ENCODE measurements around the gene WWC2.
"Not testable (repeated sequence)": the region's sequence is repeated elsewhere in the genome, so short reads cannot be mapped to it uniquely, and the experiment has no call there.

WWC2 gene

GRCh38 chr4:183141997-183142396, 42.9 kb downstream of the WWC2 start:
- peaks cover 5% of the 10 kb centered on the region for H3K4me1 ChIP-seq (ENCODE audit: control insufficient read depth, insufficient read depth, low read length)
- H3K27me3 ChIP-seq (ENCODE audit: control insufficient read depth in 1 of 2, insufficient read depth in 2 of 2, low read length in 2 of 2): no peaks in the 10 kb centered on the region
- H3K36me3 ChIP-seq (ENCODE audit: control insufficient read depth in 2 of 2, insufficient read depth in 2 of 2, low read length in 2 of 2): no peaks in the 10 kb centered on the region
- no peak overlapping the region for H3K9ac ChIP-seq (ENCODE audit: low read length in 2 of 2)
- H3K9me3 ChIP-seq (ENCODE audit: control insufficient read depth in 2 of 2, low read length in 2 of 2): no peaks in the 10 kb centered on the region
- H3K27ac ChIP-seq (ENCODE audit: low read length): no peak overlapping the region
- no peak overlapping the region for H3K4me3 ChIP-seq (ENCODE audit: low read length in 2 of 2)

- H3K9me3 ChIP-seq (ENCODE audit: control insufficient read depth in 2 of 2, low read length in 2 of 2): no peaks in the 10 kb centered on the region
- H3K4me3 ChIP-seq (ENCODE audit: low read length in 2 of 2): no peak overlapping the region
- no peak overlapping the region for H3K9ac ChIP-seq (ENCODE audit: low read length in 2 of 2)
- H3K27ac ChIP-seq (ENCODE audit: low read length): no peak overlapping the region
- H3K4me1 ChIP-seq (ENCODE audit: control insufficient read depth, insufficient read depth, low read length): peaks cover 5% of the 10 kb centered on the region
- no peaks in the 10 kb centered on the region for H3K27me3 ChIP-seq (ENCODE audit: control insufficient read depth in 1 of 2, insufficient read depth in 2 of 2, low read length in 2 of 2)
- H3K36me3 ChIP-seq (ENCODE audit: control insufficient read depth in 2 of 2, insufficient read depth in 2 of 2, low read length in 2 of 2): no peaks in the 10 kb centered on the region
Observed at GRCh38 chr4:183142571-183143550, 43.8 kb downstream of the WWC2 start.

GRCh38 chr4:183144787-183145186, 45.7 kb downstream of the WWC2 start:
- Histone ChIP-seq H3K36me3 (ENCODE audit: control insufficient read depth in 2 of 2, insufficient read depth in 2 of 2, low read length in 2 of 2) (no peaks in the 10 kb centered on the region), H3K9me3 (ENCODE audit: control insufficient read depth in 2 of 2, low read length in 2 of 2) (no peaks in the 10 kb centered on the region), H3K9ac (ENCODE audit: low read length in 2 of 2) (no peak overlapping the region), H3K27ac (ENCODE audit: low read length) (no peak overlapping the region), H3K27me3 (ENCODE audit: control insufficient read depth in 1 of 2, insufficient read depth in 2 of 2, low read length in 2 of 2) (no peaks in the 10 kb centered on the region), H3K4me1 (ENCODE audit: control insufficient read depth, insufficient read depth, low read length) (peaks cover 5% of the 10 kb centered on the region), H3K4me3 (ENCODE audit: low read length in 2 of 2) (no peak overlapping the region)

- Histone ChIP-seq H3K4me1 (ENCODE audit: control insufficient read depth, insufficient read depth, low read length) (peaks cover 5% of the 10 kb centered on the region), H3K27me3 (ENCODE audit: control insufficient read depth in 1 of 2, insufficient read depth in 2 of 2, low read length in 2 of 2) (no peaks in the 10 kb centered on the region)
Observed at GRCh38 chr4:183145773-183146172, 46.7 kb downstream of the WWC2 start.

GRCh38 chr4:183146478-183146877, 47.4 kb downstream of the WWC2 start:
- no peak overlapping the region for H3K4me3 ChIP-seq (ENCODE audit: low read length in 2 of 2)
- no peaks in the 10 kb centered on the region for H3K9me3 ChIP-seq (ENCODE audit: control insufficient read depth in 2 of 2, low read length in 2 of 2)
- H3K27ac ChIP-seq (ENCODE audit: low read length): no peak overlapping the region
- peaks cover 5% of the 10 kb centered on the region for H3K4me1 ChIP-seq (ENCODE audit: control insufficient read depth, insufficient read depth, low read length)
- H3K36me3 ChIP-seq (ENCODE audit: control insufficient read depth in 2 of 2, insufficient read depth in 2 of 2, low read length in 2 of 2): no peaks in the 10 kb centered on the region
- H3K9ac ChIP-seq (ENCODE audit: low read length in 2 of 2): no peak overlapping the region
- no peaks in the 10 kb centered on the region for H3K27me3 ChIP-seq (ENCODE audit: control insufficient read depth in 1 of 2, insufficient read depth in 2 of 2, low read length in 2 of 2)

More at GRCh38 chr4:183145773-183146172, 46.7 kb downstream of the WWC2 start:
- no peak overlapping the region for H3K9ac ChIP-seq (ENCODE audit: low read length in 2 of 2)
- H3K4me3 ChIP-seq (ENCODE audit: low read length in 2 of 2): no peak overlapping the region
- no peak overlapping the region for H3K27ac ChIP-seq (ENCODE audit: low read length)
- no peaks in the 10 kb centered on the region for H3K36me3 ChIP-seq (ENCODE audit: control insufficient read depth in 2 of 2, insufficient read depth in 2 of 2, low read length in 2 of 2)
- no peaks in the 10 kb centered on the region for H3K9me3 ChIP-seq (ENCODE audit: control insufficient read depth in 2 of 2, low read length in 2 of 2)

- Histone ChIP-seq H3K9ac (ENCODE audit: low read length in 2 of 2) (no peak overlapping the region), H3K4me3 (ENCODE audit: low read length in 2 of 2) (no peak overlapping the region), H3K9me3 (ENCODE audit: control insufficient read depth in 2 of 2, low read length in 2 of 2) (no peaks in the 10 kb centered on the region), H3K27me3 (ENCODE audit: control insufficient read depth in 1 of 2, insufficient read depth in 2 of 2, low read length in 2 of 2) (no peaks in the 10 kb centered on the region), H3K27ac (ENCODE audit: low read length) (no peak overlapping the region), H3K4me1 (ENCODE audit: control insufficient read depth, insufficient read depth, low read length) (peaks cover 5% of the 10 kb centered on the region), H3K36me3 (ENCODE audit: control insufficient read depth in 2 of 2, insufficient read depth in 2 of 2, low read length in 2 of 2) (no peaks in the 10 kb centered on the region)
Observed at GRCh38 chr4:183147196-183147595, 48.1 kb downstream of the WWC2 start.

GRCh38 chr4:183147983-183148382, 48.9 kb downstream of the WWC2 start:
- Histone ChIP-seq H3K9me3 (ENCODE audit: control insufficient read depth in 2 of 2, low read length in 2 of 2) (no peaks in the 10 kb centered on the region), H3K4me3 (ENCODE audit: low read length in 2 of 2) (no peak overlapping the region), H3K9ac (ENCODE audit: low read length in 2 of 2) (no peak overlapping the region), H3K36me3 (ENCODE audit: control insufficient read depth in 2 of 2, insufficient read depth in 2 of 2, low read length in 2 of 2) (no peaks in the 10 kb centered on the region), H3K27ac (ENCODE audit: low read length) (no peak overlapping the region), H3K4me1 (ENCODE audit: control insufficient read depth, insufficient read depth, low read length) (no peaks in the 10 kb centered on the region), H3K27me3 (ENCODE audit: control insufficient read depth in 1 of 2, insufficient read depth in 2 of 2, low read length in 2 of 2) (no peaks in the 10 kb centered on the region)

- H3K27me3 ChIP-seq (ENCODE audit: control insufficient read depth in 1 of 2, insufficient read depth in 2 of 2, low read length in 2 of 2): no peaks in the 10 kb centered on the region
- H3K4me1 ChIP-seq (ENCODE audit: control insufficient read depth, insufficient read depth, low read length): peaks cover 3% of the 10 kb centered on the region
- H3K9me3 ChIP-seq (ENCODE audit: control insufficient read depth in 2 of 2, low read length in 2 of 2): no peaks in the 10 kb centered on the region
Observed at GRCh38 chr4:183149616-183150539, 50.8 kb downstream of the WWC2 start.

GRCh38 chr4:183150664-183151063, 51.6 kb downstream of the WWC2 start:
- H3K9me3 ChIP-seq (ENCODE audit: control insufficient read depth in 2 of 2, low read length in 2 of 2); H3K9ac ChIP-seq (ENCODE audit: low read length in 2 of 2); H3K27me3 ChIP-seq (ENCODE audit: control insufficient read depth in 1 of 2, insufficient read depth in 2 of 2, low read length in 2 of 2); H3K27ac ChIP-seq (ENCODE audit: low read length); H3K4me1 ChIP-seq (ENCODE audit: control insufficient read depth, insufficient read depth, low read length); H3K4me3 ChIP-seq (ENCODE audit: low read length in 2 of 2); H3K36me3 ChIP-seq (ENCODE audit: control insufficient read depth in 2 of 2, insufficient read depth in 2 of 2, low read length in 2 of 2): not testable (repeated sequence)

More at GRCh38 chr4:183149616-183150539, 50.8 kb downstream of the WWC2 start:
- no peak overlapping the region for H3K27ac ChIP-seq (ENCODE audit: low read length)
- no peaks in the 10 kb centered on the region for H3K36me3 ChIP-seq (ENCODE audit: control insufficient read depth in 2 of 2, insufficient read depth in 2 of 2, low read length in 2 of 2)
- no peak overlapping the region for H3K4me3 ChIP-seq (ENCODE audit: low read length in 2 of 2)
- H3K9ac ChIP-seq (ENCODE audit: low read length in 2 of 2): no peak overlapping the region

GRCh38 chr4:183152232-183152631, 53.2 kb downstream of the WWC2 start:
- H3K9me3 ChIP-seq (ENCODE audit: control insufficient read depth in 2 of 2, low read length in 2 of 2); H3K27me3 ChIP-seq (ENCODE audit: control insufficient read depth in 1 of 2, insufficient read depth in 2 of 2, low read length in 2 of 2); H3K4me1 ChIP-seq (ENCODE audit: control insufficient read depth, insufficient read depth, low read length); H3K36me3 ChIP-seq (ENCODE audit: control insufficient read depth in 2 of 2, insufficient read depth in 2 of 2, low read length in 2 of 2); H3K27ac ChIP-seq (ENCODE audit: low read length); H3K4me3 ChIP-seq (ENCODE audit: low read length in 2 of 2); H3K9ac ChIP-seq (ENCODE audit: low read length in 2 of 2): not testable (repeated sequence)

Measured in stomach smooth muscle (tissue), 2 donors.